K562 (cell line): ENCODE results near the gene RIPPLY3. TPM values are rescaled to one million over a fixed set of nuclear protein-coding genes. Genes with fewer than 3 reads are reported as not detected.

Experiments
- ARID1B ChIP-seq: fragments of 450-650 bp; IDR thresholded peaks from 2 replicates; pipeline ENCODE4 v1.6.1; 2016; ENCODE audit warnings: antibody characterized with exemption, mild to moderate bottlenecking, inconsistent platforms
- ARID2 ChIP-seq: fragments of 450-650 bp; IDR thresholded peaks from 2 replicates; pipeline ENCODE4 v1.6.1; 2017; ENCODE audit warnings: antibody characterized with exemption, mild to moderate bottlenecking
- ASH1L ChIP-seq: fragments of 450-650 bp; IDR thresholded peaks from 2 replicates; pipeline ENCODE4 v1.6.1; 2018; ENCODE audit warnings: borderline replicate concordance, mild to moderate bottlenecking, low read depth; ENCODE audit not compliant: partially characterized antibody
- CC2D1A ChIP-seq: fragments of 450-650 bp; IDR thresholded peaks from 2 replicates; pipeline ENCODE4 v1.6.1; 2017; ENCODE audit warnings: mild to moderate bottlenecking
- HNRNPK ChIP-seq: fragments of 200-400 bp; formaldehyde crosslinking; IDR thresholded peaks from one replicate; pipeline ENCODE4 v1.6.1; 2018; ENCODE audit warnings: mild to moderate bottlenecking, low read depth, low read length; ENCODE audit not compliant: poor library complexity, severe bottlenecking
- HNRNPLL ChIP-seq: fragments of 200-400 bp; formaldehyde crosslinking; IDR thresholded peaks from 2 replicates; pipeline ENCODE4 v1.6.1; 2017; ENCODE audit warnings: low read length, low read depth, mild to moderate bottlenecking; ENCODE audit not compliant: poor library complexity, severe bottlenecking
- JUN ChIP-seq, 2 experiments: sonication (generic) in 1 of 2; formaldehyde crosslinking in 1 of 2; IDR thresholded peaks; 2 replicates each; pipeline versions ENCODE4 v1.6.1 to v1.8.0; 2012 to 2022; ENCODE audit warnings: borderline replicate concordance in 2 of 2, mild to moderate bottlenecking in 2 of 2, improper control_type of control experiment in 1 of 2, low read depth in 1 of 2, low read length in 1 of 2, missing genetic modification reagents in 1 of 2
- KAT8 ChIP-seq: fragments of 450-650 bp; IDR thresholded peaks from 2 replicates; pipeline ENCODE4 v1.6.1; 2016; ENCODE audit warnings: low read depth, mild to moderate bottlenecking
- KLF6 ChIP-seq: fragments of 250-450 bp; sonication (Bioruptor Pico); IDR thresholded peaks from 2 replicates; pipeline ENCODE4 v1.4.0; 2020; ENCODE audit warnings: mild to moderate bottlenecking, moderate library complexity, borderline replicate concordance
- NCOA6 ChIP-seq: fragments of 450-650 bp; IDR thresholded peaks from 2 replicates; pipeline ENCODE4 v1.6.1; 2017; ENCODE audit warnings: mild to moderate bottlenecking
- POLR2AphosphoS2 ChIP-seq: IDR thresholded peaks from 2 replicates; pipeline ENCODE4 v1.6.1; 2012; ENCODE audit warnings: low read length, improper control_type of control experiment
- PRPF4 ChIP-seq: fragments of 200-400 bp; formaldehyde crosslinking; IDR thresholded peaks from one replicate; pipeline ENCODE4 v1.6.1; 2017; ENCODE audit warnings: low read length, low read depth, mild to moderate bottlenecking; ENCODE audit not compliant: insufficient read depth, poor library complexity, severe bottlenecking
- RFX7 ChIP-seq: fragments of 250-450 bp; sonication (Bioruptor Pico); IDR thresholded peaks from 2 replicates; pipeline ENCODE4 v1.5.1; 2021; ENCODE audit warnings: mild to moderate bottlenecking
- SRF ChIP-seq, 2 experiments: fragments of 250-450, 450-650 bp in 1 of 2; sonication (Bioruptor Pico) in 1 of 2; sonication (generic) in 1 of 2; formaldehyde crosslinking; IDR thresholded peaks; 2 replicates each; pipeline versions ENCODE4 v1.5.0 to v1.5.1; 2020 to 2022; ENCODE audit warnings: mild to moderate bottlenecking in 1 of 2, missing genetic modification reagents in 1 of 2
- SRSF3 ChIP-seq: fragments of 200-400 bp; formaldehyde crosslinking; IDR thresholded peaks from 2 replicates; pipeline ENCODE4 v1.6.1; 2016; ENCODE audit warnings: mild to moderate bottlenecking, low read length, moderate library complexity; ENCODE audit not compliant: insufficient read depth
- TCF7L2 ChIP-seq: fragments of 150-350 bp; IDR thresholded peaks from 2 replicates; pipeline ENCODE4 v1.6.1; 2016; ENCODE audit warnings: low read depth, mild to moderate bottlenecking, low read length, moderate library complexity
- ZFP30 ChIP-seq: fragments of 250-450 bp; sonication (Bioruptor Pico); IDR thresholded peaks from 2 replicates; pipeline ENCODE4 v1.8.0; 2022; ENCODE audit warnings: moderate library complexity, mild to moderate bottlenecking, inconsistent platforms, borderline replicate concordance
- ZNF507 ChIP-seq: conservative IDR thresholded peaks from 2 replicates; pipeline ENCODE4 v1.6.1; 2017; ENCODE audit warnings: missing genetic modification characterization, missing compliant biosample characterization
- ZNF75A ChIP-seq: fragments of 450-650 bp; formaldehyde crosslinking; IDR thresholded peaks from 2 replicates; pipeline ENCODE4 v1.4.0; 2020; ENCODE audit warnings: mild to moderate bottlenecking
- polyA plus RNA-seq, 8 experiments: library from polyadenylated mRNA; depleted of rRNA in 4 of 8; stranded (reverse) in 5 of 8; unstranded in 3 of 8; fragments of >200 nt; fragmentation: Nextera tagmentation in 2 of 8; fragmentation: Illumina TruSeq in 1 of 8; extraction: Ambion mirVana in 2 of 8; extraction: Trizol in 1 of 8; gene quantifications; 2 replicates each; pipeline versions ENCODE4 v1.2.1 to v1.2.3, GENCODE V29; 2011 to 2014; ENCODE audit warnings: inconsistent platforms in 1 of 8, missing spikeins in 1 of 8
- total RNA-seq, 7 experiments: library from RNA; depleted of rRNA in 6 of 7; stranded (reverse); fragments of >200 nt in 6 of 7; fragmentation: Illumina TruSeq in 2 of 7; extraction: Trizol in 2 of 7; gene quantifications; 2 replicates each; pipeline versions ENCODE4 v1.2.1 to v1.2.3, GENCODE V29; 2011 to 2021; ENCODE audit warnings: low replicate concordance in 1 of 7
- TF ChIP-seq, protein P1 (sequence below), 2 experiments: fragments of 250-450 bp in 1 of 2; fragments of 450-650 bp in 1 of 2; sonication (Bioruptor Pico) in 1 of 2; IDR thresholded peaks; 2 replicates each; pipeline versions ENCODE4 v1.6.1 to v1.8.0; 2016 to 2021; ENCODE audit warnings: mild to moderate bottlenecking in 2 of 2, moderate library complexity in 2 of 2, missing compliant biosample characterization in 1 of 2, missing genetic modification characterization in 1 of 2
- TF ChIP-seq, protein P2 (sequence below): fragments of 450-650 bp; conservative IDR thresholded peaks from 2 replicates; pipeline ENCODE4 v1.6.1; 2016; ENCODE audit warnings: missing genetic modification characterization, low read depth, mild to moderate bottlenecking, control low read depth, missing compliant biosample characterization
- TF ChIP-seq, protein P3 (sequence below): fragments of 450-650 bp; formaldehyde crosslinking; conservative IDR thresholded peaks from 2 replicates; pipeline ENCODE4 v1.4.0; 2022; ENCODE audit warnings: mild to moderate bottlenecking, missing genetic modification characterization
- TF ChIP-seq, protein P4 (sequence below): sonication (generic); formaldehyde crosslinking; IDR thresholded peaks from 2 replicates; pipeline ENCODE4 v1.9.0; 2022; ENCODE audit warnings: mild to moderate bottlenecking, missing genetic modification reagents
- TF ChIP-seq, protein P5 (sequence below), 2 experiments: fragments of 450-650 bp in 1 of 2; sonication (generic) in 1 of 2; formaldehyde crosslinking; conservative IDR thresholded peaks; 2 replicates each; pipeline versions ENCODE4 v1.4.0 to v1.8.1; 2020 to 2022; ENCODE audit warnings: mild to moderate bottlenecking in 1 of 2, missing genetic modification reagents in 1 of 2

The RIPPLY3 gene
- total and polyA plus RNA-seq, 9 of the 15 experiments (the other 6 are each of a cell fraction or from before 2014, with no cell fraction given), result not detected

DNA sequence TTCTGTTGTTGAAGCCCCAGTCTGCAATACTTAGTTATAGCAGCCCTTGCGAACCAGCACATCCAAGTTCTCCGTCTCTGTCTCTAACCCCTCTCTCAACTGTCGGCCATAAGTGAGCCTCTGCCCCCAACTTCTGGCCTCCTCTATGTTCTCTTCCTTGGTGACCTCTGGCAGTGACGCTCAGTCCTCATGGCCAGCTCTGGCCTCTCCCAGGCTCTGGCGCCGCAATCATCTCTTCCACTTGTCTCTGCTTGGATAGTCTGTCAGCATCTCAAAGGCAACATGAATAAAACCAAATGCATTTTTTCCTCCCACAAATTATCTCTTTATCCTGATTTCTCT, 31.7 kb upstream of the RIPPLY3 start (continued):
- TF ChIP-seq JUN (IDR thresholded peaks at IDR 0.05; ENCODE audit: borderline replicate concordance, low read depth, low read length) (no peak), JUN (CRISPR knock-in tag; IDR thresholded peaks at IDR 0.05; ENCODE audit: borderline replicate concordance) (no peak), RFX7 (CRISPR knock-in tag) (no peak), KLF6 (CRISPR knock-in tag) (no peak), ZNF75A (CRISPR knock-in tag) (no peak), ZNF507 (tag) (no peak), NCOA6 (no peak), HNRNPLL (no peak), TCF7L2 (0 out of 2 replicates have a peak, but pooled peaks have one; percentile 7), POLR2AphosphoS2 (no peak), ZFP30 (CRISPR knock-in tag) (no peak), ARID1B (no peak), SRSF3 (no peak), SRF (CRISPR knock-in tag; IDR thresholded peaks at IDR 0.05) (no peak), PRPF4 (no peak), ARID2 (no peak), HNRNPK (no peak), ASH1L (no peak), CC2D1A (no peak), KAT8 (no peak)
- TF ChIP-seq, protein P1, sequence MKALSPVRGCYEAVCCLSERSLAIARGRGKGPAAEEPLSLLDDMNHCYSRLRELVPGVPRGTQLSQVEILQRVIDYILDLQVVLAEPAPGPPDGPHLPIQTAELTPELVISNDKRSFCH (CRISPR knock-in tag; IDR thresholded peaks at IDR 0.05), result no peak
- TF ChIP-seq, protein P1 (tag; IDR thresholded peaks at IDR 0.05), result peak; percentile 70
- TF ChIP-seq, protein P2, sequence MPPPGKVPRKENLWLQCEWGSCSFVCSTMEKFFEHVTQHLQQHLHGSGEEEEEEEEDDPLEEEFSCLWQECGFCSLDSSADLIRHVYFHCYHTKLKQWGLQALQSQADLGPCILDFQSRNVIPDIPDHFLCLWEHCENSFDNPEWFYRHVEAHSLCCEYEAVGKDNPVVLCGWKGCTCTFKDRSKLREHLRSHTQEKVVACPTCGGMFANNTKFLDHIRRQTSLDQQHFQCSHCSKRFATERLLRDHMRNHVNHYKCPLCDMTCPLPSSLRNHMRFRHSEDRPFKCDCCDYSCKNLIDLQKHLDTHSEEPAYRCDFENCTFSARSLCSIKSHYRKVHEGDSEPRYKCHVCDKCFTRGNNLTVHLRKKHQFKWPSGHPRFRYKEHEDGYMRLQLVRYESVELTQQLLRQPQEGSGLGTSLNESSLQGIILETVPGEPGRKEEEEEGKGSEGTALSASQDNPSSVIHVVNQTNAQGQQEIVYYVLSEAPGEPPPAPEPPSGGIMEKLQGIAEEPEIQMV (tag), result no peak
- TF ChIP-seq, protein P3, sequence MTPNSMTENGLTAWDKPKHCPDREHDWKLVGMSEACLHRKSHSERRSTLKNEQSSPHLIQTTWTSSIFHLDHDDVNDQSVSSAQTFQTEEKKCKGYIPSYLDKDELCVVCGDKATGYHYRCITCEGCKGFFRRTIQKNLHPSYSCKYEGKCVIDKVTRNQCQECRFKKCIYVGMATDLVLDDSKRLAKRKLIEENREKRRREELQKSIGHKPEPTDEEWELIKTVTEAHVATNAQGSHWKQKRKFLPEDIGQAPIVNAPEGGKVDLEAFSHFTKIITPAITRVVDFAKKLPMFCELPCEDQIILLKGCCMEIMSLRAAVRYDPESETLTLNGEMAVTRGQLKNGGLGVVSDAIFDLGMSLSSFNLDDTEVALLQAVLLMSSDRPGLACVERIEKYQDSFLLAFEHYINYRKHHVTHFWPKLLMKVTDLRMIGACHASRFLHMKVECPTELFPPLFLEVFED (CRISPR knock-in tag), result no peak
- TF ChIP-seq, protein P4, sequence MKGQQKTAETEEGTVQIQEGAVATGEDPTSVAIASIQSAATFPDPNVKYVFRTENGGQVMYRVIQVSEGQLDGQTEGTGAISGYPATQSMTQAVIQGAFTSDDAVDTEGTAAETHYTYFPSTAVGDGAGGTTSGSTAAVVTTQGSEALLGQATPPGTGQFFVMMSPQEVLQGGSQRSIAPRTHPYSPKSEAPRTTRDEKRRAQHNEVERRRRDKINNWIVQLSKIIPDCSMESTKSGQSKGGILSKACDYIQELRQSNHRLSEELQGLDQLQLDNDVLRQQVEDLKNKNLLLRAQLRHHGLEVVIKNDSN (CRISPR knock-in tag), result no peak
- TF ChIP-seq, protein P5, sequence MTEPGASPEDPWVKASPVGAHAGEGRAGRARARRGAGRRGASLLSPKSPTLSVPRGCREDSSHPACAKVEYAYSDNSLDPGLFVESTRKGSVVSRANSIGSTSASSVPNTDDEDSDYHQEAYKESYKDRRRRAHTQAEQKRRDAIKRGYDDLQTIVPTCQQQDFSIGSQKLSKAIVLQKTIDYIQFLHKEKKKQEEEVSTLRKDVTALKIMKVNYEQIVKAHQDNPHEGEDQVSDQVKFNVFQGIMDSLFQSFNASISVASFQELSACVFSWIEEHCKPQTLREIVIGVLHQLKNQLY (CRISPR knock-in tag; conservative IDR thresholded peaks at IDR 0.05), result no peak
